Thyroid gland (tissue), 4 donors: ENCODE data around the gene CDV3. TPM values are rescaled to one million over a fixed set of nuclear protein-coding genes. Genes with fewer than 3 reads are reported as not detected.
"Not testable (repeated sequence)": the region's sequence is repeated elsewhere in the genome, so short reads cannot be mapped to it uniquely, and the experiment has no call there.

ENCODE experiments used
- DNase-seq, 2 donors: peaks; one replicate each; pipeline ENCODE4 v3.0.0-alpha.2; 2019
- H3K27ac ChIP-seq, 3 donors: fragments of 200-600 bp; sonication (generic); 1 replicate in 2 of 3; 2 replicates in 1 of 3; pipeline ENCODE4 v1.5.1; 2016 to 2019; ENCODE audit warnings: mild to moderate bottlenecking in 1 of 3, moderate library complexity in 1 of 3
- H3K27me3 ChIP-seq: fragments of 200-600 bp; sonication (generic); one replicate; pipeline ENCODE4 v1.5.1; 2019
- H3K36me3 ChIP-seq, 2 donors: fragments of 200-600 bp; sonication (generic); one replicate each; pipeline ENCODE4 v1.5.1; 2016 to 2019
- H3K4me1 ChIP-seq, 2 donors: fragments of 200-600 bp; sonication (generic); one replicate each; pipeline ENCODE4 v1.5.1; 2017 to 2019
- H3K4me3 ChIP-seq, 3 donors: fragments of 200-600 bp; sonication (generic); replicated peaks in 1 of 3; 1 replicate in 2 of 3; 2 replicates in 1 of 3; pipeline ENCODE4 v1.5.1; 2016; ENCODE audit warnings: mild to moderate bottlenecking in 1 of 3
- H3K9me3 ChIP-seq: fragments of 200-600 bp; sonication (generic); one replicate; pipeline ENCODE4 v1.5.1; 2017
- POLR2A ChIP-seq, 2 donors: fragments of 450-650 bp; IDR thresholded peaks; one replicate each; pipeline ENCODE4 v1.6.1; 2017; ENCODE audit warnings: antibody characterized with exemption in 2 of 2, mild to moderate bottlenecking in 2 of 2, moderate library complexity in 1 of 2
- WGBS, 2 donors: methylation state at CpG; one replicate each; pipeline ENCODE4 v1.1.5; 2017; 5-methylcytosine and 5-hydroxymethylcytosine counted together
- intact Hi-C: fragments of 100-400 bp; cut with DNase I; formaldehyde crosslinking; loops from one replicate; pipeline ENCODE4 v1.15.1; 2023
- total RNA-seq, 4 donors: library from RNA; depleted of rRNA; stranded (reverse); fragments of >200 nt; gene quantifications; one replicate each; pipeline ENCODE4 v1.2.3, GENCODE V29; 2016
- TF ChIP-seq, protein P1 (sequence below), 6 experiments: fragments of 200-600 bp in 3 of 6; fragments of 450-650 bp in 3 of 6; sonication (generic) in 3 of 6; IDR thresholded peaks; one replicate each; pipeline ENCODE4 v1.5.1; 2016 to 2019; ENCODE audit warnings: antibody characterized with exemption in 6 of 6, mild to moderate bottlenecking in 2 of 6, inconsistent platforms in 1 of 6, moderate library complexity in 1 of 6

Gene CDV3
- total RNA-seq, 4 donors from 2014 or later = 147 to 177 (median 166) TPM

DNA sequence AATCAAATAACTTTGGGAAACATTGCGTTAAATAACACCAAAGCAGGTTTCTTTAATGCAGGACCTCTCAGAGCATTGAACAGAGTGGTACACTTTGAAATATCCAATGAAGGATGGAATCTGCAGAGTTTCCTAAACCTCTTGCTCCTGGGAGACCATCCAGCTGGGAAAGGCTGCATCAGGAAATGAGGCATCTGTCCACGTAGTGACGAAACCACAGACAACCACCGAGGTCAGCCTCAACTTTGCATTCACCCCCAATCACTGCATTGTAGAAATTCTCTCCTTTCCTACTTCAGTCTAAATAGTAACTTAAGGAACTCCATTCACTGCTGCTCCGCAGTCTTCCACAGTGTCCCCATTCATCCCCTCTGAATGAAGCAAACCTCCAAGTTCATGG lies 41.5 kb upstream of the CDV3 start:
- Histone ChIP-seq H3K4me3 (no peak overlapping the region), H3K27me3 (no peaks in the 10 kb centered on the region), H3K36me3 (no peaks in the 10 kb centered on the region), H3K27ac (no peak overlapping the region), H3K9me3 (no peaks in the 10 kb centered on the region), H3K4me1 (peaks cover 17 to 18% of the 10 kb centered on the region in 2 donors)
- WGBS, 2 donors = 81 to 82% methylated on average over 5 of the region's 5 CpGs
- DNase-seq = no peak
- intact Hi-C loops = no loop called here
- TF ChIP-seq, protein P1, sequence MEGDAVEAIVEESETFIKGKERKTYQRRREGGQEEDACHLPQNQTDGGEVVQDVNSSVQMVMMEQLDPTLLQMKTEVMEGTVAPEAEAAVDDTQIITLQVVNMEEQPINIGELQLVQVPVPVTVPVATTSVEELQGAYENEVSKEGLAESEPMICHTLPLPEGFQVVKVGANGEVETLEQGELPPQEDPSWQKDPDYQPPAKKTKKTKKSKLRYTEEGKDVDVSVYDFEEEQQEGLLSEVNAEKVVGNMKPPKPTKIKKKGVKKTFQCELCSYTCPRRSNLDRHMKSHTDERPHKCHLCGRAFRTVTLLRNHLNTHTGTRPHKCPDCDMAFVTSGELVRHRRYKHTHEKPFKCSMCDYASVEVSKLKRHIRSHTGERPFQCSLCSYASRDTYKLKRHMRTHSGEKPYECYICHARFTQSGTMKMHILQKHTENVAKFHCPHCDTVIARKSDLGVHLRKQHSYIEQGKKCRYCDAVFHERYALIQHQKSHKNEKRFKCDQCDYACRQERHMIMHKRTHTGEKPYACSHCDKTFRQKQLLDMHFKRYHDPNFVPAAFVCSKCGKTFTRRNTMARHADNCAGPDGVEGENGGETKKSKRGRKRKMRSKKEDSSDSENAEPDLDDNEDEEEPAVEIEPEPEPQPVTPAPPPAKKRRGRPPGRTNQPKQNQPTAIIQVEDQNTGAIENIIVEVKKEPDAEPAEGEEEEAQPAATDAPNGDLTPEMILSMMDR (IDR thresholded peaks at IDR 0.05) = no peak
- TF ChIP-seq POLR2A (IDR thresholded peaks at IDR 0.05) = no peak

GRCh38 chr3:133532951-133533350 lies 40.5 kb upstream of the CDV3 start:
- H3K4me1 ChIP-seq = peaks cover 19 to 20% of the 10 kb centered on the region in 2 donors
- intact Hi-C loops = no loop called here
- WGBS, 2 donors = 96 to 97% methylated on average over 5 of the region's 5 CpGs
- DNase-seq = no peak
- TF ChIP-seq, protein P1 (IDR thresholded peaks at IDR 0.05) = no peak
- TF ChIP-seq POLR2A (IDR thresholded peaks at IDR 0.05) = no peak
- H3K9me3 ChIP-seq = no peaks in the 10 kb centered on the region
- H3K27ac ChIP-seq = no peak overlapping the region
- no peaks in the 10 kb centered on the region for H3K36me3 ChIP-seq
- H3K27me3 ChIP-seq = no peaks in the 10 kb centered on the region
- H3K4me3 ChIP-seq = no peak overlapping the region

DNA sequence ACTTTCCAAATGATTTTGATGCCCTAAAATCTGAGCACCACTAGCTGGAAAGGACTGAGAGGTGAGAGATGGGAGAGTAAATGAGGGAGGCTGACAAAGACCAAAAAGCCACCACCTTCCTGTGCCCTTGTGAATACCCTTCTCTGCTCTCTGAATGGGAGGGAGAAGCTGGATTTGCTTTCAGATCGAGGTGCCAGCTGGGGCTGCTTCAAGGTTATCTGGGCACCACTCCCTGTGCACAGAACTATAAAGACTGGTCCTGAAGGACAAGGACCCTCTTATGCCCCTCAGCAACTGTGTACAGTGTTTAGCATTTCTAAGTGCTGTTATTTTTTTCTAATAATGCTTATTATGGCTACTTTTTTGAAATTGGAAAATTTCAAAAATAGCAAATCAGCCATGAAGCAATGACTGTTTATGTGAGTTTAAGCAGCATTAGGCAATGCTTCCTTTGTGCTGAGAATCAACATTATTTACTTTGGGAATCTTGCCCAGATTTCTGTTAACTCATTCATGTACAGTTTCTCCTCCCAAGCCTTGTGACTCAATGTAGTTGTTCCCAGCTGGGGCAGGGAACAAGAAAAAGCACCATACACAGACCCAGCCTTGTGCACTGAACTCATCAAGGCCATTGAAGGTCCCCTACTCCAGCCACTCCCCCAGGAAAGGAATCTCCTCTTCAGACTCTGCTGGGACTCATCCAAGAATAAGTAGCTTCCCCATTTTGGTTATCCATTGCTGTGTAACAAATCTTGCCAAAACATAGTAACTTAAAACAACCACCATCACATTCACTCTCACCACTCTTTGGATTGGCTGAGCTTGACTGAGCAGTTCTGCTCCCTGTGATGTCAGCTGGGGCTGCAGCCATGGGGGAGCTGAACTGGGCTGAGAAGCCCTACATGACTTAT lies 37.3 kb upstream of the CDV3 start:
- H3K27me3 ChIP-seq = no peaks in the 10 kb centered on the region
- DNase-seq = peak; percentile 52 to 57
- intact Hi-C loops = no loop called here
- no peak overlapping the region for H3K4me3 ChIP-seq
- 7% methylated on average over 1 of the region's 1 CpG for WGBS, 2 donors
- no peaks in the 10 kb centered on the region for H3K36me3 ChIP-seq
- peak overlapping the region; percentile 89 to 93 (median 91) for H3K27ac ChIP-seq
- no peak for TF ChIP-seq POLR2A (IDR thresholded peaks at IDR 0.05)
- TF ChIP-seq, protein P1 (IDR thresholded peaks at IDR 0.05) = no peak
- no peaks in the 10 kb centered on the region for H3K9me3 ChIP-seq
- H3K4me1 ChIP-seq = peaks cover 19 to 20% of the 10 kb centered on the region in 2 donors

GRCh38 chr3:133537131-133537530 lies 36.4 kb upstream of the CDV3 start:
- H3K36me3 ChIP-seq, H3K9me3 ChIP-seq, intact Hi-C loops, H3K4me3 ChIP-seq, H3K27me3 ChIP-seq: not testable (repeated sequence)
- DNase-seq = peak in 1 of 2 donors; percentile 14
- Histone ChIP-seq H3K27ac (peak overlapping the region; percentile 89 to 93 (median 91)), H3K4me1 (peaks cover 19 to 20% of the 10 kb centered on the region in 2 donors)
- 87 to 90% methylated on average over 11 of the region's 11 CpGs for WGBS, 2 donors

DNA sequence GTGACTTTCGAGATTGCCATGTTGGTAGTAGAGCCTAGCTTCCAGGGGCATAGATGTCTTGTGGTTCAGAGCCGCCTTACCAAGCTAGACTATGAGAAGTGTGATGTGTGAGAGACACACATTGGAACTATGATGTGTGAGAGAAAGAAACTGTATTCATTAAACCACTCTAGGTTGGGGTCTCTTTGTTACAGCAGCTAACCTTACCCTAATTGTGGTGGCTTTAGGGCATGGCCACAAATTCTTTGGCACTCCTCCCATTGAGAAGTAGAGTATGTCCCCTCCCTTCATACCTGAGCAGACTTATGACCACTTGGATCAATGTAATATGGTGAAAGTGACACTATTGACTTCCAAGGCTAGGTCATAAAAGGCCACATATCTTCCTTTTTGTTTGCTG lies 35.3 kb upstream of the CDV3 start:
- H3K27me3 ChIP-seq = no peaks in the 10 kb centered on the region
- no peaks in the 10 kb centered on the region for H3K9me3 ChIP-seq
- intact Hi-C loops = no loop called here
- 94 to 97% methylated on average over 2 of the region's 2 CpGs for WGBS, 2 donors
- no peak for DNase-seq
- TF ChIP-seq, protein P1 (IDR thresholded peaks at IDR 0.05) = no peak
- no peak for TF ChIP-seq POLR2A (IDR thresholded peaks at IDR 0.05)
- no peaks in the 10 kb centered on the region for H3K36me3 ChIP-seq
- H3K4me3 ChIP-seq = no peak overlapping the region
- peaks cover 19 to 20% of the 10 kb centered on the region in 2 donors for H3K4me1 ChIP-seq
- no peak overlapping the region for H3K27ac ChIP-seq
